OCI-LY3 (cell line): Measurements from ENCODE around the gene AP3S2.

Experiments used
- H2AFZ ChIP-seq: fragments of 200-600, 300-600 bp; shearing (Covaris generic); 2 replicates; pipeline ENCODE4 v1.6.0; 2014; ENCODE audit warnings: antibody characterized with exemption, low read depth, low read length
- H3K27ac ChIP-seq: fragments of 200-600, 300-600 bp; sonication (generic); 2 replicates; pipeline ENCODE4 v1.5.1; 2014; ENCODE audit warnings: mild to moderate bottlenecking, low read length, moderate library complexity, mixed read lengths
- H3K27me3 ChIP-seq: fragments of 200-600, 300-600 bp; sonication (generic); 2 replicates; pipeline ENCODE4 v1.6.1; 2014; ENCODE audit warnings: low read depth, low read length, mixed read lengths
- H3K36me3 ChIP-seq: fragments of 200-600, 300-600 bp; sonication (generic); replicated peaks from 2 replicates; pipeline ENCODE3; 2014; ENCODE audit warnings: low read depth, low read length, mixed read lengths
- H3K4me1 ChIP-seq: fragments of 300-600, 200-600 bp; sonication (generic); 2 replicates; pipeline ENCODE4 v1.6.1; 2014; ENCODE audit warnings: low read length, mixed read lengths
- H3K4me2 ChIP-seq: fragments of 200-600, 300-600 bp; sonication (generic); 2 replicates; pipeline ENCODE4 v1.6.1; 2014; ENCODE audit warnings: low read length, mixed read lengths
- H3K4me3 ChIP-seq: fragments of 300-600, 200-600 bp; sonication (generic); 2 replicates; pipeline ENCODE4 v1.5.1; 2014; ENCODE audit warnings: antibody characterized with exemption, mild to moderate bottlenecking, low read length, moderate library complexity
- H3K79me2 ChIP-seq: fragments of 300-600, 200-600 bp; shearing (Covaris generic); 2 replicates; pipeline ENCODE4 v1.6.1; 2014; ENCODE audit warnings: mild to moderate bottlenecking, low read length, mixed read lengths
- H3K9ac ChIP-seq: fragments of 300-600, 200-600 bp; shearing (Covaris generic); 2 replicates; pipeline ENCODE4 v1.6.0; 2014; ENCODE audit warnings: mild to moderate bottlenecking, low read length, moderate library complexity
- H3K9me3 ChIP-seq: fragments of 200-600, 300-600 bp; shearing (Covaris generic); 2 replicates; pipeline ENCODE4 v1.6.1; 2014; ENCODE audit warnings: low read length, mixed read lengths; ENCODE audit not compliant: insufficient read depth
- H4K20me1 ChIP-seq: fragments of 200-600, 300-600 bp; sonication (generic); 2 replicates; pipeline ENCODE4 v1.6.1; 2016; ENCODE audit warnings: low read length, mixed read lengths; ENCODE audit not compliant: insufficient read depth
- CTCF ChIP-seq: fragments of 200-600, 300-600 bp; sonication (generic); IDR thresholded peaks from 2 replicates; pipeline ENCODE4 v1.5.1; 2014; ENCODE audit warnings: antibody characterized with exemption, low read length, low read depth
- EZH2phosphoT487 ChIP-seq: fragments of 200-600 bp; shearing (Covaris generic); IDR thresholded peaks from 2 replicates; pipeline ENCODE4 v1.6.1; 2018; ENCODE audit warnings: antibody characterized with exemption, mixed run types, low read depth

The AP3S2 gene

GRCh38 chr15:89827829-89828228 is 66.0 kb downstream of the AP3S2 start:
- H3K27ac ChIP-seq, result no peak overlapping the region
- peaks cover 10% of the 10 kb centered on the region for H3K36me3 ChIP-seq
- TF ChIP-seq CTCF, result no peak
- no peak for TF ChIP-seq EZH2phosphoT487
- H3K4me3 ChIP-seq, result no peak overlapping the region
- H3K4me1 ChIP-seq, result peaks cover 33% of the 10 kb centered on the region
- no peaks in the 10 kb centered on the region for H4K20me1 ChIP-seq
- no peaks in the 10 kb centered on the region for H3K79me2 ChIP-seq
- H3K9me3 ChIP-seq, result no peaks in the 10 kb centered on the region
- no peak overlapping the region for H3K4me2 ChIP-seq
- no peaks in the 10 kb centered on the region for H3K27me3 ChIP-seq
- H2AFZ ChIP-seq, result no peak overlapping the region
- H3K9ac ChIP-seq, result no peak overlapping the region

- no peak overlapping the region for H3K27ac ChIP-seq
- no peak for TF ChIP-seq EZH2phosphoT487
- TF ChIP-seq CTCF, result no peak
Observed at GRCh38 chr15:89826671-89827655, 66.8 kb downstream of the AP3S2 start.

GRCh38 chr15:89825271-89825940 is 68.4 kb downstream of the AP3S2 start:
- Histone ChIP-seq H3K4me1 (peaks cover 55% of the 10 kb centered on the region), H3K27ac (peak overlapping the region; percentile 72), H3K4me2 (peak overlapping the region; percentile 69), H4K20me1 (no peaks in the 10 kb centered on the region), H3K79me2 (no peaks in the 10 kb centered on the region), H2AFZ (peak overlapping the region; percentile 43; the same call in 1 of the 2 replicates), H3K36me3 (no peaks in the 10 kb centered on the region), H3K27me3 (no peaks in the 10 kb centered on the region), H3K9ac (peak overlapping the region; percentile 48; the same call in 1 of the 2 replicates), H3K4me3 (peak overlapping the region; percentile 7; the same call in 1 of the 2 replicates), H3K9me3 (no peaks in the 10 kb centered on the region)
- TF ChIP-seq EZH2phosphoT487 (no peak), CTCF (no peak)

More at GRCh38 chr15:89826671-89827655, 66.8 kb downstream of the AP3S2 start:
- Histone ChIP-seq H3K9me3 (no peaks in the 10 kb centered on the region), H3K4me2 (no peak overlapping the region), H3K79me2 (no peaks in the 10 kb centered on the region), H3K4me3 (no peak overlapping the region), H2AFZ (no peak overlapping the region), H3K9ac (no peak overlapping the region), H3K36me3 (peaks cover 9% of the 10 kb centered on the region), H3K4me1 (peaks cover 42% of the 10 kb centered on the region), H3K27me3 (no peaks in the 10 kb centered on the region), H4K20me1 (no peaks in the 10 kb centered on the region)

- Histone ChIP-seq H3K9ac (peak overlapping the region; percentile 48; the same call in 1 of the 2 replicates), H4K20me1 (no peaks in the 10 kb centered on the region), H3K27me3 (no peaks in the 10 kb centered on the region), H3K4me2 (peak overlapping the region; percentile 69), H3K79me2 (no peaks in the 10 kb centered on the region), H3K4me1 (peaks cover 55% of the 10 kb centered on the region), H3K4me3 (no peak overlapping the region), H3K9me3 (no peaks in the 10 kb centered on the region), H2AFZ (no peak overlapping the region), H3K27ac (no peak overlapping the region), H3K36me3 (no peaks in the 10 kb centered on the region)
- TF ChIP-seq EZH2phosphoT487 (no peak), CTCF (0 out of 2 replicates have a peak, but pooled peaks have one; percentile 27)
Observed at GRCh38 chr15:89824607-89824867, 69.3 kb downstream of the AP3S2 start.
